CMK (cell line): ENCODE measurements around the gene FRS2.

Experiments
- DNase-seq: peaks from one replicate; pipeline ENCODE4 v3.0.0-alpha.2; 2010; ENCODE audit warnings: low read depth

FRS2 gene

GRCh38 chr12:69466867-69467266 is 3.3 kb upstream of the FRS2 start:
- no peak for DNase-seq

- DNase-seq = no peak
Observed at GRCh38 chr12:69467366-69467765, 2.8 kb upstream of the FRS2 start.

GRCh38 chr12:69468237-69469026 is 1.8 kb upstream of the FRS2 start:
- no peak for DNase-seq

GRCh38 chr12:69469854-69470188 is 367 bp upstream of the FRS2 start:
- no peak for DNase-seq

GRCh38 chr12:69471076-69471430 is 865 bp downstream of the FRS2 start:
- DNase-seq = no peak

- no peak for DNase-seq
Observed at GRCh38 chr12:69471667-69472385, 1.6 kb downstream of the FRS2 start.

- DNase-seq = no peak
Observed at GRCh38 chr12:69473262-69473661, 3.1 kb downstream of the FRS2 start.

GRCh38 chr12:69474456-69474855 is 4.3 kb downstream of the FRS2 start:
- DNase-seq = no peak

GRCh38 chr12:69475237-69475975 is 5.2 kb downstream of the FRS2 start:
- no peak for DNase-seq

- DNase-seq = no peak
Observed at GRCh38 chr12:69476276-69477017, 6.3 kb downstream of the FRS2 start.

- no peak for DNase-seq
Observed at GRCh38 chr12:69479675-69480074, 9.5 kb downstream of the FRS2 start.

- DNase-seq = no peak
Observed at GRCh38 chr12:69480698-69481097, 10.5 kb downstream of the FRS2 start.

GRCh38 chr12:69481133-69481532 is 10.9 kb downstream of the FRS2 start:
- DNase-seq = no peak

- no peak for DNase-seq
Observed at GRCh38 chr12:69483700-69484099, 13.5 kb downstream of the FRS2 start.

- no peak for DNase-seq
Observed at GRCh38 chr12:69484428-69484827, 14.2 kb downstream of the FRS2 start.

GRCh38 chr12:69490920-69491643 is 20.9 kb downstream of the FRS2 start:
- DNase-seq = no peak

- DNase-seq = no peak
Observed at GRCh38 chr12:69492739-69493138, 22.6 kb downstream of the FRS2 start.

- no peak for DNase-seq
Observed at GRCh38 chr12:69495071-69495470, 24.9 kb downstream of the FRS2 start.

- DNase-seq = no peak
Observed at GRCh38 chr12:69497308-69498026, 27.3 kb downstream of the FRS2 start.

- DNase-seq = no peak
Observed at GRCh38 chr12:69500631-69501030, 30.4 kb downstream of the FRS2 start.
